Stimulated activated naive CD8-positive, alpha-beta T cell treated with anti-CD3 and anti-CD28 coated beads, Interleukin-15, amount 100 ng/mL, for 72 hours (primary cell): Measurements from ENCODE around the gene IL4I1.
A peak's percentile ranks its signal among the peaks of the same experiment; 100 is the strongest.

ENCODE experiments used
- ATAC-seq: fragments of 150-1000 bp; cut with Tn5 transposase; 2 replicates; pipeline ENCODE4 v1.10.0; 2021; ENCODE audit warnings: mild to moderate bottlenecking, moderate library complexity
- DNase-seq, 2 donors: peaks; one replicate each; pipeline ENCODE4 v3.0.0; 2021 to 2022
- H3K27ac Mint-ChIP-seq, 2 donors: one replicate each; pipeline ENCODE4 v1.8.0; 2022; ENCODE audit warnings: mild to moderate bottlenecking in 2 of 2, mixed read lengths in 2 of 2, moderate library complexity in 2 of 2
- H3K27me3 Mint-ChIP-seq: one replicate; pipeline ENCODE4 v1.8.0; 2022; ENCODE audit warnings: mixed read lengths
- H3K4me1 Mint-ChIP-seq: one replicate; pipeline ENCODE4 v1.8.0; 2022; ENCODE audit warnings: mild to moderate bottlenecking, mixed read lengths
- H3K4me3 Mint-ChIP-seq, 2 donors: one replicate each; pipeline ENCODE4 v1.8.0; 2022; ENCODE audit warnings: mild to moderate bottlenecking in 2 of 2, mixed read lengths in 2 of 2, moderate library complexity in 1 of 2
- H3K9me3 Mint-ChIP-seq, 2 donors: one replicate each; pipeline ENCODE4 v1.8.0; 2022; ENCODE audit warnings: mixed read lengths in 2 of 2

IL4I1 gene

GRCh38 chr19:49915271-49915670 is 18.6 kb upstream of the IL4I1 start:
- Mint-ChIP-seq H3K4me1 (peaks cover 83% of the 10 kb centered on the region), H3K4me3 (no peak overlapping the region), H3K27me3 (no peaks in the 10 kb centered on the region), H3K9me3 (no peaks in the 10 kb centered on the region), H3K27ac (peak overlapping the region in 1 of 2 donors; percentile 69)
- ATAC-seq = no peak
- DNase-seq = no peak

- ATAC-seq = no peak
- Mint-ChIP-seq H3K4me1 (peaks cover 75% of the 10 kb centered on the region), H3K9me3 (no peaks in the 10 kb centered on the region), H3K4me3 (peak overlapping the region in 1 of 2 donors; percentile 9), H3K27ac (peak overlapping the region; percentile 8 to 89), H3K27me3 (no peaks in the 10 kb centered on the region)
- DNase-seq = no peak
Measured at GRCh38 chr19:49913720-49914119, 17.0 kb upstream of the IL4I1 start.

GRCh38 chr19:49912965-49913685 is 16.4 kb upstream of the IL4I1 start:
- Mint-ChIP-seq H3K27ac (peak overlapping the region in 1 of 2 donors; percentile 89), H3K4me3 (no peak overlapping the region), H3K9me3 (no peaks in the 10 kb centered on the region), H3K4me1 (peaks cover 76% of the 10 kb centered on the region), H3K27me3 (no peaks in the 10 kb centered on the region)
- ATAC-seq (no peak), DNase-seq (no peak)

GRCh38 chr19:49911381-49912145 is 14.9 kb upstream of the IL4I1 start:
- no peaks in the 10 kb centered on the region for H3K9me3 Mint-ChIP-seq
- DNase-seq (peak in 1 of 2 donors; percentile 50), ATAC-seq (peak; percentile 91)
- H3K4me1 Mint-ChIP-seq = peaks cover 81% of the 10 kb centered on the region
- peak overlapping the region; percentile 91 to 97 for H3K27ac Mint-ChIP-seq
- no peaks in the 10 kb centered on the region for H3K27me3 Mint-ChIP-seq
- H3K4me3 Mint-ChIP-seq = peak overlapping the region; percentile 70 to 79

GRCh38 chr19:49910179-49910578 is 13.5 kb upstream of the IL4I1 start:
- H3K27ac Mint-ChIP-seq = no peak overlapping the region
- ATAC-seq (no peak), DNase-seq (no peak)
- no peak overlapping the region for H3K4me3 Mint-ChIP-seq
- no peaks in the 10 kb centered on the region for H3K27me3 Mint-ChIP-seq
- no peaks in the 10 kb centered on the region for H3K9me3 Mint-ChIP-seq
- H3K4me1 Mint-ChIP-seq = peaks cover 78% of the 10 kb centered on the region

- Mint-ChIP-seq H3K4me3 (no peak overlapping the region), H3K4me1 (peaks cover 73% of the 10 kb centered on the region), H3K27ac (peak overlapping the region in 1 of 2 donors; percentile 91), H3K9me3 (no peaks in the 10 kb centered on the region), H3K27me3 (no peaks in the 10 kb centered on the region)
- no peak for ATAC-seq
- no peak for DNase-seq
Measured at GRCh38 chr19:49908480-49909420, 12.1 kb upstream of the IL4I1 start.

GRCh38 chr19:49907745-49908446 is 11.2 kb upstream of the IL4I1 start:
- Mint-ChIP-seq H3K4me3 (peak overlapping the region in 1 of 2 donors; percentile 18), H3K27me3 (no peaks in the 10 kb centered on the region), H3K9me3 (no peaks in the 10 kb centered on the region), H3K4me1 (peaks cover 73% of the 10 kb centered on the region), H3K27ac (peak overlapping the region; percentile 8 to 91)
- DNase-seq (no peak), ATAC-seq (no peak)

GRCh38 chr19:49906879-49907564 is 10.3 kb upstream of the IL4I1 start:
- Mint-ChIP-seq H3K27ac (peak overlapping the region; percentile 71 to 85), H3K27me3 (no peaks in the 10 kb centered on the region), H3K4me3 (no peak overlapping the region), H3K9me3 (no peaks in the 10 kb centered on the region), H3K4me1 (peaks cover 70% of the 10 kb centered on the region)
- ATAC-seq (no peak), DNase-seq (no peak)

GRCh38 chr19:49904136-49904535 is 7.4 kb upstream of the IL4I1 start:
- peak overlapping the region; percentile 17 to 48 for H3K4me3 Mint-ChIP-seq
- ATAC-seq = no peak
- no peak for DNase-seq
- no peak overlapping the region for H3K27ac Mint-ChIP-seq
- H3K27me3 Mint-ChIP-seq = no peaks in the 10 kb centered on the region
- H3K9me3 Mint-ChIP-seq = no peaks in the 10 kb centered on the region
- peaks cover 80% of the 10 kb centered on the region for H3K4me1 Mint-ChIP-seq

GRCh38 chr19:49895566-49896297 is 955 bp downstream of the IL4I1 start:
- H3K4me1 Mint-ChIP-seq = peaks cover 83% of the 10 kb centered on the region
- ATAC-seq (no peak), DNase-seq (peak in 1 of 2 donors; percentile 47)
- H3K4me3 Mint-ChIP-seq = peak overlapping the region; percentile 78 to 81
- H3K9me3 Mint-ChIP-seq = no peaks in the 10 kb centered on the region
- no peaks in the 10 kb centered on the region for H3K27me3 Mint-ChIP-seq
- peak overlapping the region in 1 of 2 donors; percentile 83 for H3K27ac Mint-ChIP-seq

- no peaks in the 10 kb centered on the region for H3K9me3 Mint-ChIP-seq
- peak in 1 of 2 donors; percentile 80 for DNase-seq
- H3K27me3 Mint-ChIP-seq = no peaks in the 10 kb centered on the region
- peak overlapping the region; percentile 78 to 81 for H3K4me3 Mint-ChIP-seq
- peaks cover 80% of the 10 kb centered on the region for H3K4me1 Mint-ChIP-seq
- ATAC-seq = peak; percentile 50
- peak overlapping the region; percentile 55 to 83 for H3K27ac Mint-ChIP-seq
Measured at GRCh38 chr19:49894879-49895565, 1.7 kb downstream of the IL4I1 start.

- H3K27me3 Mint-ChIP-seq = no peaks in the 10 kb centered on the region
- no peaks in the 10 kb centered on the region for H3K9me3 Mint-ChIP-seq
- H3K4me3 Mint-ChIP-seq = peak overlapping the region in 1 of 2 donors; percentile 78
- ATAC-seq (no peak), DNase-seq (no peak)
- peak overlapping the region in 1 of 2 donors; percentile 48 for H3K27ac Mint-ChIP-seq
- H3K4me1 Mint-ChIP-seq = peaks cover 83% of the 10 kb centered on the region
Measured at GRCh38 chr19:49894011-49894664, 2.5 kb downstream of the IL4I1 start.

GRCh38 chr19:49892716-49893115 is 4.0 kb downstream of the IL4I1 start:
- no peaks in the 10 kb centered on the region for H3K9me3 Mint-ChIP-seq
- H3K4me1 Mint-ChIP-seq = peaks cover 81% of the 10 kb centered on the region
- H3K27me3 Mint-ChIP-seq = no peaks in the 10 kb centered on the region
- DNase-seq (no peak), ATAC-seq (no peak)
- H3K4me3 Mint-ChIP-seq = peak overlapping the region; percentile 30
- peak overlapping the region; percentile 4 to 84 for H3K27ac Mint-ChIP-seq
